Fibroblast of mammary gland (primary cell): ENCODE data around the gene ZMYND11.

Experiments
- DNase-seq: peaks from one replicate; pipeline ENCODE4 v3.0.0-alpha.2; 2010; ENCODE audit warnings: low read depth
- H3K4me3 ChIP-seq: 2 replicates; pipeline ENCODE4 v1.5.1; 2011; ENCODE audit warnings: low read depth, mild to moderate bottlenecking, low read length, moderate library complexity; ENCODE audit not compliant: control insufficient read depth
- TF ChIP-seq, protein P1 (sequence below): conservative IDR thresholded peaks from 2 replicates; pipeline ENCODE4 v1.5.1; 2011; ENCODE audit warnings: low read depth, low read length, inconsistent platforms; ENCODE audit not compliant: control insufficient read depth, insufficient read depth

Gene ZMYND11

DNA sequence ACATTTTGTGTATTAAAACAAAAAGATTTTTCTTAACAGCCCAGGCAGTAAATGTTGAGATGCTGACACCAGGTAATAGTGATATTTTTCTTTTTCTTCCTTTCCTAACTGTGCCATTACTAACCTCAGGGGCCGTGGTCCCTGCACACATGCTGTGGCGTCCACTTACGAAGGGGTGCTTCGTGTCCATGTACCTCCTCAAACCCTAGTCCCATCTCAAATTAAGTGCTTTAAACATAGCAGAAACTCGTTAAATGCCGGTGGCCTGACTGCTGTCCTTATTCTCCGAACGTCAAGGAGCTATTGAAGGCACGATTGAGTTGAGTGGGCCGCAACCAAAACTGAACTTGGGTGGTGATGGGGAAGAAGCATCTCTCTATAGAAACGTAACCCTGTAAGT lies 132.4 kb downstream of the ZMYND11 start:
- no peak overlapping the region for H3K4me3 ChIP-seq
- TF ChIP-seq, protein P1, sequence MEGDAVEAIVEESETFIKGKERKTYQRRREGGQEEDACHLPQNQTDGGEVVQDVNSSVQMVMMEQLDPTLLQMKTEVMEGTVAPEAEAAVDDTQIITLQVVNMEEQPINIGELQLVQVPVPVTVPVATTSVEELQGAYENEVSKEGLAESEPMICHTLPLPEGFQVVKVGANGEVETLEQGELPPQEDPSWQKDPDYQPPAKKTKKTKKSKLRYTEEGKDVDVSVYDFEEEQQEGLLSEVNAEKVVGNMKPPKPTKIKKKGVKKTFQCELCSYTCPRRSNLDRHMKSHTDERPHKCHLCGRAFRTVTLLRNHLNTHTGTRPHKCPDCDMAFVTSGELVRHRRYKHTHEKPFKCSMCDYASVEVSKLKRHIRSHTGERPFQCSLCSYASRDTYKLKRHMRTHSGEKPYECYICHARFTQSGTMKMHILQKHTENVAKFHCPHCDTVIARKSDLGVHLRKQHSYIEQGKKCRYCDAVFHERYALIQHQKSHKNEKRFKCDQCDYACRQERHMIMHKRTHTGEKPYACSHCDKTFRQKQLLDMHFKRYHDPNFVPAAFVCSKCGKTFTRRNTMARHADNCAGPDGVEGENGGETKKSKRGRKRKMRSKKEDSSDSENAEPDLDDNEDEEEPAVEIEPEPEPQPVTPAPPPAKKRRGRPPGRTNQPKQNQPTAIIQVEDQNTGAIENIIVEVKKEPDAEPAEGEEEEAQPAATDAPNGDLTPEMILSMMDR: no peak
- DNase-seq: no peak

DNA sequence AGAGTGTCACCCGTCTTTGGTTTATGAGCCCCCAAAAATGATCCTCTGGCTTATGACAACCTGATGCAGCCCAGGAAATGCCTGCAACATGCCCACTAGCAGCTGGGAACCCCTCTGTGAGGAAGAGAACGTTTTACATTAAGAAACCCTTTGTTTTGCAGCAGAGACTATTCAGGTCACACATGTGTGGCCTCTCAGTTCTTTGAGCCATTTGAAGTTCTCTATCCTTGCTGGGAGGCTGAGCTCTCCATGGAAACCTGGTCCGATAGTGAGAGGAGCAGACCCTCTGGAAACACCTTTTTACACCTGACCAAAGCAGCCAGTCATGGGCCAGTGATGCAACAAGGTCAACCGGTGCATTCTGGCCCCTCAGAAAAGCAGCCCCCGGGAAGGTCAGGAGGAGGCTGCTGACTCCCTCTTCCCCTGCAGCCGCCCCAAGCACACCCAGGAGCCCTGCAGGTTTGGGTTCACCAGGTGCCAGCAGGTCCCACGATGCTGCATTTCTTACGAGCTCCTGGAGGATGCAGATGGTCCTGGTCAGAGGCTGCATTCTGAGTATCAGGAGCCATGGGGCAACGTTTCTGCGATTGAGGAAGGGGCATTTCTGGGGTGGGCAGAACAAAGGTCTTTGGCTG lies 134.3 kb downstream of the ZMYND11 start:
- TF ChIP-seq, protein P1: no peak
- H3K4me3 ChIP-seq: no peak overlapping the region
- DNase-seq: no peak

DNA sequence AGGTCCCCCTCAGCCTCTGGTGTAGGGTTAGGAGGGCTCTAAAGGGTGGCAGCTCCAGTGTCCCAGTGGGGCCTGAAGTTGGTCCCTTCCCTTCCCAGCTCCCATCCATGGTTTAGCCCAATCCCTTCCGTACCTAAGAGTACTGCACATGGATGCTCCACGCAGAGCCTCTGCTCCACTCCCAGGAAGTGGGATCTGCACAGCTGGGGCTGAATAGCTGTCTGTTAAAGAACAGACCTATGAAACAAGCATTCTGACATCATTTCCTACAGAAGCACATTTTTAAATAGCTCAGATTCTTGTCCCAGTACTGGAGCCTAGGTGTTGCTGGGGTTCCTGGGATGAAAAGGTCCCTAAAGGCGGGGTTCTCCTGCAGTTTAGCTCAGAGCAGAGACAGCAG lies 135.9 kb downstream of the ZMYND11 start:
- DNase-seq: no peak
- TF ChIP-seq, protein P1: no peak
- H3K4me3 ChIP-seq: no peak overlapping the region

DNA sequence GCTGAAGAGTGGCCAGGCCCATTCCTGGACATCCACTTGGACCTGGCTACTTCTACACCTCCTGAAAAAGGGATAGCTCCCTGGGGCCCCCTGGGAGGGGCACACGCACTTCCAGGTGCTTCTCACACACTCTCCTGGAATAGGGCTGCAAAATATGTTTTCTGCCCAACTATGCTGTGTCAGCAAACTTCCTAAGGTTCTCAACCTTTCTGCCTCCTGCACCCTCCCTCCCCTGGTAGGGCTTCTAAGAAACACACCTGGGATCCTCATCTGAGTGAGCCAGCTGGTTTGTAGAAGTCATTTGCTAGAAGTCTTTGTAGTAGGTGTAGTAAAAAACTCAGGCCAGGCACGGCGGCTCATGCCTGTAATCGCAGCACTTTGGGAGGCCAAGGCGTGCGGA lies 136.5 kb downstream of the ZMYND11 start:
- TF ChIP-seq, protein P1: no peak
- H3K4me3 ChIP-seq: no peak overlapping the region
- no peak for DNase-seq

DNA sequence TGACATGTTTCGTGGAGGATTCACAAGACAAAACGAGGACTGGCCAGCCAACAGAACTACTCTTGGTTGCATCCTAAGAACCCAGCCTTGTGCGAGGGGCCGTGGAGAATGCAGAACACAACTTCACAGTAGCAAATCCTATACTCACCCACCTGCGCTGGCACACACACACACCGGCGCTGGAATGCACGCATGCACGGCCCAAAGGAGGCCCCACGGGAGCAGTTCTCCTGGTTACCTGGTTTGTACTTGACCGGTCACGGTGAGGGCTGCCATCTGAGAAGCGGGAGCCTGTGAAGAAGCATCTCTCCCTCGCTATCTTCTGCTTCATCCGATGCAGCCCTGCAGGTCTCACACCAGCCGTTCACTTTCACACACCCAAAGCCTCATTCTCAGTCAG lies 137.8 kb downstream of the ZMYND11 start:
- TF ChIP-seq, protein P1: no peak
- DNase-seq: no peak
- no peak overlapping the region for H3K4me3 ChIP-seq

DNA sequence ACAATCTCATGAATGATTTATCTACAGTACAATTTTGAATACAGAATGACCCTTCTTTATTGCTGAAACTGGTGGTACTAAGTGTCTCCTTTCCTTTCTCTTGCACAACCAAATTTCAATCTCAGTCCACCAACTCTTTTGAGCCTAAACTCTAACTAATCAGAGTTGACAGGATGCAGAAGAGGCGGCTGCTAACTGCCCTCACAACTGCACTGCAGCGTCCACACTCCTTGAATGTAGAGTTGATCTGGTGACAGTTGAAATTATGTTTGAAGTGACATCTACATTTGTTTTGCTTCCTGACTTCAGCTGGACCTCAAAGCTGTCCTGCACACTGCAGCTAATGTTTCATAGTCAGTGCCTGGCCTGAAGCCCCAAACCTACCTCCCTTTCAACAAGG lies 139.6 kb downstream of the ZMYND11 start:
- TF ChIP-seq, protein P1: no peak
- H3K4me3 ChIP-seq: no peak overlapping the region
- no peak for DNase-seq

DNA sequence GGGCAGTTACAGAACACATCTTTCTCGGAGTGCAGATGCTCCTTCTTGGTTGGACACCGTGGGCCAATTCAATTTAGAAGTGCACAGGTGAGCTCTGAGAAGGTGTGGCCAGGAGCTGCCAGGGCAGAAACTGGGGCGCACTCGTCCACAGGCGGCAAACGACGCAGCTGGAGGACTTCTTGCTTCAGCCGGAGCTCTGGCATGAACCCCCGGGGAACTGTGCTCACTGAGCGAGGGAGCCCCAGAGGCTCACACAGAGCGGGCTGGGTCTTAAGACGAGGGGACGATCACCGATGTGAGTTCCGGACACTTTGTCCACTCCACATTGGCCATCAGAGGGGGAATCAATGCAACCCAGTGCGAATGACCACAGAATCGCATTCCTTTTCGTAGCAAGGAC lies 140.4 kb downstream of the ZMYND11 start:
- TF ChIP-seq, protein P1: no peak

More for the DNA sequence above, 140.4 kb downstream of the ZMYND11 start:
- H3K4me3 ChIP-seq: no peak overlapping the region
- DNase-seq: no peak
